Measurements from ENCODE around the gene SEC14L5.

DNA sequence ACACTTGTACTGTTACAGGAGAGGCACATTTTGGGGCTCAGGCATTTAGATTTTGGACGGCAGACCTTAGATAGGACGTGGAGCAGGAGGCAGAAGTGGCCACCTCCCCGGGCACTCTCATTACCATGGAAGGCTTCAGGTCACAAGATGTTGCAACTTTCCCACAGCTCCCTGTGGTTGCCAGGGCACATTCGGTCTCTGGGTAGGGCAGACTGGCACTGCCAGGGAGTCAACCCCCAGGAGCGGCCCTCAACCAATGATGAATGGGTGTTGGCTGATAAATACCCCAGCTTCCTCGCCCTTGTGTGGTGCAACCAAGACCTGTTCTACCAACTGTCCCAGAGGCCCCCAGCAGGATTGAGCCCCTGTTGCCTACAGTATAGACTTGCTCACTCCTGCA, 64.4 kb downstream of the SEC14L5 start:
- TF ChIP-seq, protein P1, sequence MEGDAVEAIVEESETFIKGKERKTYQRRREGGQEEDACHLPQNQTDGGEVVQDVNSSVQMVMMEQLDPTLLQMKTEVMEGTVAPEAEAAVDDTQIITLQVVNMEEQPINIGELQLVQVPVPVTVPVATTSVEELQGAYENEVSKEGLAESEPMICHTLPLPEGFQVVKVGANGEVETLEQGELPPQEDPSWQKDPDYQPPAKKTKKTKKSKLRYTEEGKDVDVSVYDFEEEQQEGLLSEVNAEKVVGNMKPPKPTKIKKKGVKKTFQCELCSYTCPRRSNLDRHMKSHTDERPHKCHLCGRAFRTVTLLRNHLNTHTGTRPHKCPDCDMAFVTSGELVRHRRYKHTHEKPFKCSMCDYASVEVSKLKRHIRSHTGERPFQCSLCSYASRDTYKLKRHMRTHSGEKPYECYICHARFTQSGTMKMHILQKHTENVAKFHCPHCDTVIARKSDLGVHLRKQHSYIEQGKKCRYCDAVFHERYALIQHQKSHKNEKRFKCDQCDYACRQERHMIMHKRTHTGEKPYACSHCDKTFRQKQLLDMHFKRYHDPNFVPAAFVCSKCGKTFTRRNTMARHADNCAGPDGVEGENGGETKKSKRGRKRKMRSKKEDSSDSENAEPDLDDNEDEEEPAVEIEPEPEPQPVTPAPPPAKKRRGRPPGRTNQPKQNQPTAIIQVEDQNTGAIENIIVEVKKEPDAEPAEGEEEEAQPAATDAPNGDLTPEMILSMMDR (IDR thresholded peaks at IDR 0.05; ENCODE audit: insufficient read depth, low read depth, low read length): no peak
- TF ChIP-seq EZH2 (IDR thresholded peaks at IDR 0.05; ENCODE audit: insufficient read depth, low read length): no peak

All from astrocyte (in vitro differentiated cells and primary cell).